SK-N-MC (cell line): ENCODE measurements around the gene SLAIN2.

ENCODE experiments used
- EZH2 ChIP-seq: fragments of 200-600 bp; sonication (generic); IDR thresholded peaks from one replicate; pipeline ENCODE4 v1.6.1; 2017; ENCODE audit warnings: antibody characterized with exemption
- POLR2AphosphoS5 ChIP-seq: IDR thresholded peaks from 2 replicates; pipeline ENCODE4 v1.6.1; 2012; ENCODE audit warnings: mild to moderate bottlenecking, low read depth, low read length, borderline replicate concordance

- no peak for TF ChIP-seq EZH2
- no peak for TF ChIP-seq POLR2AphosphoS5
Measured at GRCh38 chr4:48475770-48476169, 134.4 kb downstream of the SLAIN2 start.
